Occipital lobe (tissue), 2 donors: ENCODE results near the gene MED28. TPM values are rescaled to one million over a fixed set of nuclear protein-coding genes. Genes with fewer than 3 reads are reported as not detected.
"Not testable (repeated sequence)": the region's sequence is repeated elsewhere in the genome, so short reads cannot be mapped to it uniquely, and the experiment has no call there.

Source experiments
- DNase-seq: peaks from one replicate; lab custom pipeline; 2025; lab: John Stamatoyannopoulos, UW
- total RNA-seq: library from RNA; depleted of rRNA; stranded (reverse); fragments of >200 nt; gene quantifications from one replicate; pipeline ENCODE4 v1.2.3, GENCODE V29; 2014

MED28 gene
- total RNA-seq = 33.5 TPM

GRCh38 chr4:17614416-17615299 lies at the start of gene MED28:
Gene MED28, plus strand, starts transcription at chr4:17614641. Its CDS starts 14 bp downstream, at chr4:17614655.
- peak; percentile 78 for DNase-seq

GRCh38 chr4:17565846-17566245 lies 48.6 kb upstream of the MED28 start:
- no peak for DNase-seq

- no peak for DNase-seq
These were observed 47.2 kb upstream of the MED28 start for GRCh38 chr4:17567271-17567670.

- DNase-seq = no peak
These were observed 40.2 kb upstream of the MED28 start for GRCh38 chr4:17574206-17574605.

- not testable (repeated sequence) for DNase-seq
These were observed 39.3 kb upstream of the MED28 start for GRCh38 chr4:17575177-17575576.

- DNase-seq = peak; percentile 98
These were observed 37.3 kb upstream of the MED28 start, which contains the start of gene LAP3 for GRCh38 chr4:17576932-17577664. Gene LAP3, plus strand, starts transcription at chr4:17577198. Its CDS starts 268 bp downstream, at chr4:17577466.

GRCh38 chr4:17577665-17578481 lies 36.6 kb upstream of the MED28 start:
- DNase-seq = peak; percentile 30

- DNase-seq = no peak
These were observed 36.0 kb upstream of the MED28 start for GRCh38 chr4:17578482-17578891.

GRCh38 chr4:17580969-17581368 lies 33.5 kb upstream of the MED28 start:
- DNase-seq = no peak

- no peak for DNase-seq
These were observed 31.2 kb upstream of the MED28 start for GRCh38 chr4:17583276-17583675.

GRCh38 chr4:17583941-17584340 lies 30.5 kb upstream of the MED28 start:
- DNase-seq = no peak

GRCh38 chr4:17584521-17585213 lies 29.8 kb upstream of the MED28 start:
- no peak for DNase-seq

- no peak for DNase-seq
These were observed 27.2 kb upstream of the MED28 start for GRCh38 chr4:17587094-17587822.

GRCh38 chr4:17589355-17589754 lies 25.1 kb upstream of the MED28 start:
- DNase-seq = no peak

GRCh38 chr4:17595471-17596005 lies 18.9 kb upstream of the MED28 start:
- no peak for DNase-seq

- no peak for DNase-seq
These were observed 16.9 kb upstream of the MED28 start for GRCh38 chr4:17597517-17597916.

- DNase-seq = no peak
These were observed 14.6 kb upstream of the MED28 start for GRCh38 chr4:17599826-17600225.

- no peak for DNase-seq
These were observed 9.2 kb upstream of the MED28 start for GRCh38 chr4:17605236-17605635.

GRCh38 chr4:17613761-17614415 lies 553 bp upstream of the MED28 start:
- no peak for DNase-seq
